ENCODE results near the gene HS3ST1. TPM values are rescaled to one million over a fixed set of nuclear protein-coding genes. Genes with fewer than 3 reads are reported as not detected.

Gene HS3ST1
- total and polyA plus RNA-seq, 9 donors = 10.1 to 64.7 (median 35.9) TPM

- TF ChIP-seq EP300 (IDR thresholded peaks at IDR 0.05) = no peak
- TF ChIP-seq, protein P1, sequence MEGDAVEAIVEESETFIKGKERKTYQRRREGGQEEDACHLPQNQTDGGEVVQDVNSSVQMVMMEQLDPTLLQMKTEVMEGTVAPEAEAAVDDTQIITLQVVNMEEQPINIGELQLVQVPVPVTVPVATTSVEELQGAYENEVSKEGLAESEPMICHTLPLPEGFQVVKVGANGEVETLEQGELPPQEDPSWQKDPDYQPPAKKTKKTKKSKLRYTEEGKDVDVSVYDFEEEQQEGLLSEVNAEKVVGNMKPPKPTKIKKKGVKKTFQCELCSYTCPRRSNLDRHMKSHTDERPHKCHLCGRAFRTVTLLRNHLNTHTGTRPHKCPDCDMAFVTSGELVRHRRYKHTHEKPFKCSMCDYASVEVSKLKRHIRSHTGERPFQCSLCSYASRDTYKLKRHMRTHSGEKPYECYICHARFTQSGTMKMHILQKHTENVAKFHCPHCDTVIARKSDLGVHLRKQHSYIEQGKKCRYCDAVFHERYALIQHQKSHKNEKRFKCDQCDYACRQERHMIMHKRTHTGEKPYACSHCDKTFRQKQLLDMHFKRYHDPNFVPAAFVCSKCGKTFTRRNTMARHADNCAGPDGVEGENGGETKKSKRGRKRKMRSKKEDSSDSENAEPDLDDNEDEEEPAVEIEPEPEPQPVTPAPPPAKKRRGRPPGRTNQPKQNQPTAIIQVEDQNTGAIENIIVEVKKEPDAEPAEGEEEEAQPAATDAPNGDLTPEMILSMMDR (IDR thresholded peaks at IDR 0.05) = no peak
- TF ChIP-seq POLR2A (IDR thresholded peaks at IDR 0.05) = no peak
- Histone ChIP-seq H3K27me3 (no peaks in the 10 kb centered on the region), H3K27ac (no peak overlapping the region), H3K36me3 (no peaks in the 10 kb centered on the region), H3K4me3 (no peak overlapping the region), H3K4me1 (ENCODE audit: insufficient read depth) (peaks cover 9% of the 10 kb centered on the region), H3K9me3 (no peaks in the 10 kb centered on the region)
- intact Hi-C loops (cut with DNase I) = loop anchor here in 1 of 4 donors (10.0 kb wide), 1 partner anchor 48 kb away; no protein-coding TSS in a partner anchor
- DNase-seq = no peak
Measured at GRCh38 chr4:11366859-11367258, 61.8 kb downstream of the HS3ST1 start.

DNA sequence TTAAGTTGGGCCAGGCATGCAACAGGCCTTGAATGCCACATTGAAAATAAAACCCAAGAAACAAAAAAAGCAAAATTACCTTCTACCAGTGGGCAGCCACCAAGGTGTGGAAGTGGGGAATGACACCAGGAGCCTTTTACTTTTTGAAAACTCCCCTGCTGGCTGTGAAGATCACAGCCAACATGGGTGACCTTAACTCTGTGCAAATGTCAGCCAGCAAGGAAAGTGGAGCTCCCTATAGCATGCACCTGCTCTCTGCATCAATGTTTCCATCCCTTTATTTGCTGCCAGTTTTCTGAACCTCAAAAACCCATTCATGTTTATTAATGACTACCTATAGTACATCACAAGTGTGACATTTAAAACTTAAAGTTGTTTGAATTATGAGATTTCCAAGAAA lies 63.7 kb downstream of the HS3ST1 start:
- intact Hi-C loops (cut with DNase I) = loop anchor here in 1 of 4 donors (10.0 kb wide), 1 partner anchor 50 kb away; no protein-coding TSS in a partner anchor

DNA sequence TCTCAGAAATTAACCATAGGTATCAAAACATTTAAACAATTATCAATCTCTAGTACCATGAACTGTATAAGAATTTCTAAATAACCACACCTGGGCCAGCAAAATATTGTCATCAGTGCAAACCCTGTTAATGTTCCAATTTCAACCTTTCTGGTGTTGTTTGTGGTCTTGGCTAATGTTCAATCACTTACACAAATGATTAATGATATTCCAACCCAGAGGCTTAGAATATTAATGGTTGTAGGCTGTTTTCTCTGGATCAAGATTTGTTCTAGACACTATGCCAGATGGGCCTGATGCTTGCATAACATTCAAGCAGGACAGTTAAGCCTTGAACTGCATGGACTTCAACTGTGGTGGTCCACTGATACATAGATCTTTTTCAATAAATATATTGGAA lies 69.1 kb downstream of the HS3ST1 start:
- no peaks in the 10 kb centered on the region for H3K27me3 ChIP-seq
- H3K9me3 ChIP-seq = no peaks in the 10 kb centered on the region
- intact Hi-C loops (cut with DNase I) = no loop called here
- H3K4me3 ChIP-seq = no peak overlapping the region
- no peak for DNase-seq
- H3K4me1 ChIP-seq (ENCODE audit: insufficient read depth) = no peaks in the 10 kb centered on the region
- no peaks in the 10 kb centered on the region for H3K36me3 ChIP-seq
- no peak for TF ChIP-seq EP300 (IDR thresholded peaks at IDR 0.05)
- TF ChIP-seq POLR2A (IDR thresholded peaks at IDR 0.05) = no peak
- TF ChIP-seq, protein P1 (IDR thresholded peaks at IDR 0.05) = no peak
- no peak overlapping the region for H3K27ac ChIP-seq

More for the DNA sequence above, 63.7 kb downstream of the HS3ST1 start:
- Histone ChIP-seq H3K27me3 (no peaks in the 10 kb centered on the region), H3K36me3 (no peaks in the 10 kb centered on the region), H3K4me3 (no peak overlapping the region), H3K9me3 (no peaks in the 10 kb centered on the region), H3K27ac (no peak overlapping the region), H3K4me1 (ENCODE audit: insufficient read depth) (peaks cover 9% of the 10 kb centered on the region)
- DNase-seq = no peak
- TF ChIP-seq, protein P1 (IDR thresholded peaks at IDR 0.05) = no peak
- TF ChIP-seq POLR2A (IDR thresholded peaks at IDR 0.05) (no peak), EP300 (IDR thresholded peaks at IDR 0.05) (no peak)

- no peaks in the 10 kb centered on the region for H3K27me3 ChIP-seq
- no peak overlapping the region for H3K27ac ChIP-seq
- H3K4me3 ChIP-seq = no peak overlapping the region
- no peaks in the 10 kb centered on the region for H3K36me3 ChIP-seq
- DNase-seq = no peak
- TF ChIP-seq POLR2A (IDR thresholded peaks at IDR 0.05) (no peak), EP300 (IDR thresholded peaks at IDR 0.05) (no peak)
- TF ChIP-seq, protein P1 (IDR thresholded peaks at IDR 0.05) = no peak
- no peaks in the 10 kb centered on the region for H3K9me3 ChIP-seq
- no peaks in the 10 kb centered on the region for H3K4me1 ChIP-seq (ENCODE audit: insufficient read depth)
- WGBS, 3 donors = 58 to 62% (median 62%) methylated on average over 8 of the region's 8 CpGs
- intact Hi-C loops (cut with DNase I) = no loop called here
Measured at GRCh38 chr4:11355226-11355625, 73.5 kb downstream of the HS3ST1 start.

GRCh38 chr4:11354531-11354930 lies 74.2 kb downstream of the HS3ST1 start:
- WGBS, 3 donors = 88 to 93% (median 90%) methylated on average over 5 of the region's 5 CpGs

More at GRCh38 chr4:11354531-11354930, 74.2 kb downstream of the HS3ST1 start:
- intact Hi-C loops (cut with DNase I) = no loop called here
- H3K36me3 ChIP-seq = no peaks in the 10 kb centered on the region
- H3K27me3 ChIP-seq = no peaks in the 10 kb centered on the region
- no peak for TF ChIP-seq POLR2A (IDR thresholded peaks at IDR 0.05)
- no peak for TF ChIP-seq EP300 (IDR thresholded peaks at IDR 0.05)
- TF ChIP-seq, protein P1 (IDR thresholded peaks at IDR 0.05) = no peak
- no peak for DNase-seq
- no peak overlapping the region for H3K4me3 ChIP-seq
- no peaks in the 10 kb centered on the region for H3K4me1 ChIP-seq (ENCODE audit: insufficient read depth)
- H3K9me3 ChIP-seq = no peaks in the 10 kb centered on the region
- no peak overlapping the region for H3K27ac ChIP-seq

Data from ovary (tissue), 9 donors.